ENCODE measurements around the gene LDLRAD4.

LDLRAD4 gene

DNA sequence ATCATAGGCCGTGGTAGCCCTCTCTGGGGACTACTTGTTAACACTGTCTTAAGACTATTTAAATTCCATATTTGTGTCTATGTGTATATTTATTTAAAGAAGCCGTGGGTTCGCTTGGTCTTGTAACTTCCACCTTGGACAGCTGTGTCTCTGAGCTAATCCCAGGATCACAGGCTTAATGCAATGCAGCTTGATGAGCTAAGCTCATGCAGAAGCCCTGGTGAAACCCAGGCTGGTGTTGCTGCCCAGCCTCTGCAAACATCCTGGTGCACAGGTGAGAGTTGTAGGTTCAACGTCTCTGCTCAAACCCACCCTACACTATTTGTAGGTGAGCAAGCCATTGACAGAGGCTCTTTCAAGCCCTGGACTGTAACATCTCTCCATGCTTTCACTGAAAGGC is 296.0 kb downstream of the LDLRAD4 start:
- DNase-seq (ENCODE audit: low spot score), result no peak

DNA sequence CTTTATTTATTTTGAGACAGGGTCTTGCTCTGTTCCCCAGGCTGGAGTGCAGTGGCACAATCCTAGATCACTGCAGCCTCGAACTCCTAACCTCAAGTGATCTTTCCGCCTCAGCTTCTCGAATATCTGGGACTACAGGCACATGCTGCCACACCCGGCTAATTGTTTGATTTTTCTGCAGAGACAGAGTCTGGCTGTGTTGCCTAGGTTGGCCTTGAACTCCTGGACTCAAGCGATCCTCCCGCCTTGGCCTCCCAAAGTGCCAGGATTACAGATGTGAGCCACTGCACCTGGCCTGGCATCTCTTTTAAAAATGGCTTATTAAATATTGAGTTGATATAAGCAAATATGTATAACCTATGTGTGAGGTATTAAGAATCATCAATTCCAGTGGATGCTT is 298.3 kb downstream of the LDLRAD4 start:
- no peak for DNase-seq (ENCODE audit: low spot score)

DNA sequence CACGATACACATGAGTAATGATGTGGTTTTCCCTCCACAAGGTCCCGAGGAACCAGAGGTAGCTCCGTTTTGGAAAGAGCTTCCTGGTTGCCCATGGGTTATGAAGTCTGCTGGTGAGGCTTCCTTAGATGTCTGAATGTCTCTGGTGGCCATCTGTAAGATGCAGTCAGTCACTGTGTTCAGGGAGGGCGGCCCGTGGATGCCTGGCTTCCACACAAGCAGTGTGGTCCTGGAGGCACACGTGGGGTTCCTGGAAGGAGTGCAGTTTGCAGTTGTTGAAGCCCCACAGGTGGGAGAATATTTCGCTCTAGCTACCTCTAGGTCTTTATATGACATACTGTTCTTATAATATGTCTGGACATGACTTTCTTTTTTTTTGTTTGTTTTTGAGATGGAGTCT is 298.8 kb downstream of the LDLRAD4 start:
- no peak for DNase-seq (ENCODE audit: low spot score)

DNA sequence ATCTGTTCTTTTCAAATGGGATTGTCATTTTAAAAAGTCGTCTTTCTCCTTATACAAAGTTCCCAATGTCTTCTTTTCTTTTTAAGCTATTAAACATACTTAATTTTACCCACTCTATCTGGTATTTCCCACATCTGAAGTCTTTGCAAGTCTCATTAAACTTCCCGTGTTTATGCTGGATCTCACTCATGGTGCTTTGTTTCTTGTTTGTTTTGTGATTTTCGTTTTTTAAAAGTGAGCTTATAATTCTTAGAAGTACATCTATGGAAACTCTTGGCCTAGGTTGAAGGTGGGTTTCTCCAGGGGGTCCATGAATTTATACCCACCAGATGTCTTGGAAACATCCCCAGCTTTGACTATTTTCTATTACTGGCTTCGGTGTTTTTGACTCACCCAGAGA is 299.8 kb downstream of the LDLRAD4 start:
- DNase-seq (ENCODE audit: low spot score), result no peak

DNA sequence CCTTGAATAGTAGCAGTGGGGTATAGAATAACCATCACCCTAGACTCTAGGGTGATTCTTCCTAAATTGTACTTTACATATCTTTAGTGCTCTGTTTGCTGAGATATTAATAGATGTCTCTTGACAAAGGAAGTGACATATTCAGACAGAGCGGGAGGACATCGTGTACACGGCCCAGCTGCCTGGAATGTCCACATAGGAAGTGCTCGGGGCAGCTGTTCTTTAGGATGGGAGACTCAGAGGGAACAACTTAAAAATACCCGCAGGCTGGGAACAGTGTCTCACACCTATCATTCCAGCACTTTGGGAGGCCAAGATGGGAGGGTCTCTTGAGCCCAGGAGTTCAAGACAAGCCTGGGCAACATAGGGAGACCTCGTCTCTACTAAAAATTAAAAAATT is 301.7 kb downstream of the LDLRAD4 start:
- no peak for DNase-seq (ENCODE audit: low spot score)

DNA sequence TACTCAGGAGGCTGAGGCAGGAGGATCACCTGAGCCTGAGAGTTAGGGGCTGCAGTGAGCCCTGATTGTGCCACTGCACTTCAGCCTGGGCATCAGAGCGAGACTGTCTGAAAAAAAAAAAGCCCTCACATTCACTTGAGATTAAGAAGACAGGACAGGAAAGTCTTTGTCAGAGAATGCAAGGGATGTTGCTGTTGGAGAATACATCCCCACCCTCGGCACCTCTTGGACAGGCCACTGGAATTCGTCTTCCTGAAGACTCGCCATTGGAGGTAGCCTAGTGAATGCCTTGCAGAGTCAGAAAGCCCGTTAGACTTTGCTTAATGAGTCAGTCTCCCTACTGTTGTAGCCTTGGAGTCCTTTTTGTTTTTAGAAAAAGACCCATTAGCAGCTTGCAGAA is 302.2 kb downstream of the LDLRAD4 start:
- no peak for DNase-seq (ENCODE audit: low spot score)

DNA sequence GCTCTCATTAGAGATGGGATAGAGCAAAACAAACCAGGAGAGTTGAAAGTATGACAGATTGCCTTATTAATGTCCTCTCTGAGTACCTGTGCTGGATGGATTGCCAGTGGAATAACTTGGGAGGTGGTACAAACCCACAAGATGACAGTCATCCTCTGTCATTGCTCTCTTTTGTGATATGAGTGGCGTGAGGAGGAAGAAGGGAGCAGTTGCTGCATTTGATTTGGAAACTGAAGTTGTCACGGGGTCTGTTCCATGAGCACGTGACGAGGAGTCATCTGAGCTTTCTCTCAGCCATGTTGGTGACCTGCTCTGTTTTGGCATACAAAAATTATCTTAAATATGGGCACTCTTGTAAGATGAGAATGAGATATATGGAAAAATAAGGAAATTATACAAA is 302.9 kb downstream of the LDLRAD4 start:
- no peak for DNase-seq (ENCODE audit: low spot score)

DNA sequence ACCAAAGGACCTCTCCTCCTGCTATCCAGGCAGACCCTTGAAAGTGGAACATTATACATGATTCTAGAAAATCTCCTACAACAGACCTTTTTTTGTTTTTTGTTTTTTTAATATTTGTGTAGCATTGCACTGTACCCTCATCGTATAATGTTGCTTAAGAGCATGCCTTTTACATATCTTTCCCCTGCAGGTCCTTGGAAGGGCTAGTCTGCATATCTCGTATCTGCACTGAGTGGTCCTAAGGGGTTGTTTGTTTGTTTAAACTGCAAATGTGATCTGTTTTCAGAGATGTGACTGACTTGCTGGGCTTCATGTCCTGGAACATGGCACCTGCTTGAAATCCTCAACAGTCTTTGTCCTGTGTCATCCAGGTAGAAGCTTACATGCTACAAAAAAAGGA is 303.7 kb downstream of the LDLRAD4 start:
- no peak for DNase-seq (ENCODE audit: low spot score)

DNA sequence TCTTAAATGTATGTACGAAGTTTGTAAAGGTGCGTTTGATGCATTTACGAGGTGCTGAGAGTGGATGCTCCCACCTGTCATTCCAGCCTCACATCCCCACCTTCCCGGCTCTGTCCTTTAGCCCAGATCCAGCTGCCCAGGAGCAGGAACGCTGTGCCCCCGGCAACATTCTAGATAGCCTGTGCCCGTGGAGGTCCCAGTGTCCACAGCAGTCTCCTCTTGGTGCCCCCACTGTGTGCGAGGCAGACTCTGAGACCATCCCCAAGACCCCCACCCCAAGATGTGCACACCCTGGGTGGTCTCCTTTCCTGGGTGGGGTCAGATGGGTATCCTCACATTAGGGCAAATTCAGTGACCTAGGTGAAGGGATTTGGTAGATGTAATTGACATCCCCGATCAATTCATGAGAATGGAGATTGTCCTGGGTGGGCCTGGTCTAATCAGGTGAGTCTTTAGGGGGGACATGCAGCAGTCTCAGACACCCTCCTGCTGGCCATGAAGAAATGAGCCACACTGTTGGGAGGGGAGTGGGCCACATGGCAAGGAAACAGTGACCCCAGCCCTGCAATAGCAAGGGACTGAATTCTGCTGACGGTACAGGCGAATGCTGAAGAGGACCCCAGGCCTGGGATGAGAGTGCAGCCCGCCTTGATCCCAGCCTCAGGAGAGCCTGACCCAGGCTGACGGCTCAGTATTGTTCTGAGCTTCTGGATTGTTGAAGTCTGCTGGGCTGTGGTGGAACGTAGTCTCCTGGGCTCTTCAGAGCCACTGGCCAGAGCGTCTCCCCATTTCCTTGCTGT is 304.5 kb downstream of the LDLRAD4 start:
- no peak for DNase-seq (ENCODE audit: low spot score)

DNA sequence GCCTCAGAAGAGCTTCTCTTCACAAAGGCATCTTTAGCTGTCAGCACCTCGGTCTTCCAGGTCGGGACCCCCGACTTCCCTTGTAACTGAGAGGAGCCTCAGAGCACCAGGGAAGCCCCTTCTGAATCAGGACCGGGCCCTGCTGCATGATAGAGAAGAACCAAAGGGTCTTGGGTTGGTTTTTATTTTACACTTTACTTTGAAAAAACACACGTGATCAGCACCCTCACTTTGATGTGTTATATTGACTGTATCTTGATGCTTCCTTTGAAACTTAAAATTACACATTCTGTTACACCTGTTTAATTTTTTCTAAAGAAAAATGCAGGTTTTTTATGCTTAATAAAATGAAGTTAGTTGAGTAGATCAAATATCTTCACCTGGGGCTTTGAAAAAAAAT is 305.5 kb downstream of the LDLRAD4 start:
- DNase-seq (ENCODE audit: low spot score), result no peak

DNA sequence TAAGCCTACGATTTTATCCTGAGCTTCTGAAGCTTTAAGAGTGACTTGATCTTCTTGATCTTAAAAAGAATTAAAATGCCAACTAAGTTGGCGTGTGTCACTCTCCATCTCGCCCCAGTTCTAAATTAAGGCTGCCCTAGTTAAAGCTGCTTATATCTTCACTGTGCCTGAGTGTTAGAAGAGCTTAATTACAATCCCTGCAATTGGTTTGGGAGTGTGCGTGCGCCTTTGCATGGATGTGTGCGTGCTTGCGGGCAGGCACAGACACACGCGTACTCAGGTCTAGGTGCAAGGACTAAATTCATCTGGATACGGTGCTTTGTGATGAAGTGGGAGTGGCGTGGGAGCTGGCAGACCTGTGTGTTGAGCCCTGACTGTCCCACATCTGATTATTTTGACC is 306.3 kb downstream of the LDLRAD4 start:
- no peak for DNase-seq (ENCODE audit: low spot score)

DNA sequence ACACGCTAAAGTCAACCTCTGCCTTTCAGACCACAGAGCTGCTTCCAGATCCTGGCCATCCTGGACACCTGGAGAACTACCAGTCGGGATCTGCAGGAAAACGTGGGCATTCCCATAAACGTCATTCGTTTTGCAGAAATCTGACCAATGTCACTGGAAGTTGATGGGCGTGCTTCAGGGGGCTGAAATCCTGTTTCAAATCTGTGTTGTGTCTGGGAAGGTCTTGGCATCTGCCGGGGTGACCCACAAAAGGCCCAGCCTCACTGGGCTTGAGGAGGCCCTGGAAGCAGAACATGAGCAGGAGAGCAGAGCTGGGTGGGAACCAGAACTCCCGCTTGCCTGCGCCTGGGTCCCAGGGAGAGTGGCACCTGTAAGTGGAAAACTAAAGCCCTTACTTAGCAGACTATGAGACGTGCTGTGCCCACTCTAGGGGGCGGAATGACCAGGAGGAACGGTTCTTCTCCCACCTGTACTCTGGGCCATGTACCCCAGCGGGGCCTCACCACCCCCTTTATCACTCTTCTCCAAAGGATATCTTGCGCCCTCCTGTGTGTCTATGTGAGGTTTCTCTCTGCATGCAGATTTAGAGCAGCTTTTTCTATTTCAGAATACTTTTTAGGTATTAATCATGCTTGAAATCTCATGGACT is 306.9 kb downstream of the LDLRAD4 start:
- no peak for DNase-seq (ENCODE audit: low spot score)

DNA sequence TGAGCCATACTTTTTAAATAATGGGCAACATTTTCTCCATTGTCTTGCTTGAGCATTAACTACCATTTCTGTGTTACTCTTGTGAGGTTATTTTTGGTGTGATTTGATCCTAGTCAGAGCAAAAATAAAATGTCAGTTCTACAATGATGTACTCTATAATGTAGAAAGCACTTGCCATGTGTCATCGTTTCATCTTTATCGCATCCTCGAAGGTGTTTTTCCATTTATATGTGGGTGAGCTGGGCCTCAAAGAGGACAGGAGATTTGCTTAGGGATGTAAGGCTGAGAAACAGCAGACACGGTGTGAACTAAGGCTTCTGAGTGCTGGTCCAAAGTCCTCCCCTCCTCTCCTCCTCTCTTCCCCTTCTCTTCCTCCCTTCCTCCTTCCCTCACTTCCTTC is 308.0 kb downstream of the LDLRAD4 start:
- no peak for DNase-seq (ENCODE audit: low spot score)

DNA sequence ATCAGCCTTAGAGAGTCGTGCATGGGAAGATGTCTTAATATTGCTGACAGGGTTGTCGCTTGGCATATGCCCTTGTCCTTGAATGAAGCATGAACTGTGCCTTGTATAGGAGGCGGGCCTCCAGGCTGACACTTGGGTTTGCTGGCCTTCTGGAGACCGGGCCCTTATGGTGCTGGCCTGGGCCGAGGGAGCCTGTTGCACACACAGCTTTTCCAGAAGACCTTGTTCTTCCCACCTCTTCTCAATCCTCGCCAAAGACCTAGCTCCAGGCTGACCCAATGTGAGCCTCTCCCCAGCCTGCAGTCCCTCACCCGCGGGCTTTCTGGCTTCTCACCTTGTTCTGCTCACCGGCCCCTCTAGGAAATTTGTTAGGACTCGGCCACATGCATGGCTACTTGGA is 308.7 kb downstream of the LDLRAD4 start:
- DNase-seq (ENCODE audit: low spot score), result no peak

DNA sequence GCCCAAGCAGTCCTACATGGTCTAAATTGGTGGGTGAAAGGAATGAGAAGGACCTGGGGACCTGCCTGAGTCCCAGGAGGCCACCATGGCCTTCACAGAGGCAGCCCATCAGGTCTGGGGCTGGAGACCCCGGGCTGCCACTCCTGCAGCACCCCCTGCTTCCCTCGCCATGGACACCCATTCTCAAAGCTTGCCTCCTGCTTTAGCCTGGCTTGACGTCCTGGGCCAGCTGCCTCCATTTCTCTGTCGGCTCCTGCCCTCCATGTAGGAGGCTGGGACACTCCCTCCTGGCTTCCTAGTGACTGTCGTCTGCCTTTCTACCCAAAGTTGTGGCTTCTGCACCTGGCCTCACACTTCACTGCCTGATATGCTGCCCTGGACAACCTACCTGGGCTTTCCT is 309.2 kb downstream of the LDLRAD4 start:
- DNase-seq (ENCODE audit: low spot score), result no peak

DNA sequence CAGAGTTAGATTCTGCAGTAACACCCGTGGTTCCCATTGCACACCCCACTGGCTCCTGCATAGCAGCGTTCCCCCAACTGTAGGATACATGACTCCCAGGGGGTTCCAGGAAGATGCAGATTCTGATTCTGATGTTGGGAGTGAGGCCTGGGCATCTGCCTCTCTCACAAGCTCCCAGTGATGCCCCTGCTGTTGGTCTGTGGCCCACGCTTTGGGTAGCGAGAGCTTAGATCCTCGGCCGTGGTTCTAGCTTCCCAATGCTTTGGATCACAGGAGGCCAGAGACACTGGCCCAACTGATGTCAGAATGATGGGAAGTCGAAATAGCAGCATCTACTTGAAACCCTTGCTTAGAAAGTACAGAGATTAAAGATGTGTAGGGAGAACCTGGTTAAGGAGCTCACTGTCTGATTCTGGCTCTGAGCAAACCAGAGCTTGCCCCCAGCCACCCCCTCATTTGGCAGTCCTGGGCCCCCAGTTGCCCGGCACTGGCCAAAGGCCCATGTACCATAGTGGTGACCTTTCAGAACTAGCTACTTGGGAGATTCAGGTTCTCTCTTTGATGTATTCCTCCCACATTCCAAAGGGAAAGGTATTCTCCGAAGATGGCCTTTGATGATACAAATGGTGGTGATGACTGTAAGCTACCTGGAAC is 310.3 kb downstream of the LDLRAD4 start:
- no peak for DNase-seq (ENCODE audit: low spot score)

DNA sequence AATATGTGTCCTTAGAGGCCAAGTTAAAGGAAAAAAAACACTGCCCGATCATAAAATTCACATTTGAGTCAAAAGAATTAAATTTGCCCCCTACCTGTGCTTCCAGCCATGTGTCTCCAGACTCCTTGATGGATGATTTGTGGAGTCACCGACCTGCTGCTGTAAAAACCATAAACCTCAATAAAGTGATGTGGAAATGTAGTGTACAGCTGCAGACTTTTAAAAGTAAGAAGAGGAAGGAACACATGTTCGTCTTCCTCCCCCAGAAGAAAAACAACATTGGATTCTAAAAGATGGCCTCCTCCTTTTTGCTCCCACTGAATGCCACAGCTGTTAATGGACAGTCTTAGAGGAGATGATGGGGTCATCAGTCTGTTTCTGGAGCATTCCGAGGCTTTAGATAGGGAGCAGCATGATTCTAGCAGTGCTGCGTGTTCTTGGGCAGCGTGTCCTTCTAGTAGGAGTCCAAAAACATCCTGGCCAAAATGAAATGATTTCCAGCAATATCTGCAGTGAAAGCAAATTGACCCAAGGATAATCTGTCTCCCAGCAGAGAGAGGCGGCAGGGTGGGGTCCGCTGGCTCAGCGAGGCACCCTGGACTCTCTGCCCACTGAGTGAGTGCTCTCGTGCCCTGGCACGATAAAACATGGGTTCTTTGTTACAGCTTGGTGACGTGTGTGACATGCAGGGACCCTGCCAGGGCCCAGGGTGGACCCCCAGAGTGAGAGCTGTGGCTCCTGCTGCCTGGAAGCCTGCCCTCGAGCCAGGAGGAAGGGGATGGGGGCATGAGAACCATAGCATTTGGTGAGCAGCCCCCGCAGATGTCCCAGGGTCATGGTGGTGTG is 311.7 kb downstream of the LDLRAD4 start:
- DNase-seq (ENCODE audit: low spot score), result no peak

DNA sequence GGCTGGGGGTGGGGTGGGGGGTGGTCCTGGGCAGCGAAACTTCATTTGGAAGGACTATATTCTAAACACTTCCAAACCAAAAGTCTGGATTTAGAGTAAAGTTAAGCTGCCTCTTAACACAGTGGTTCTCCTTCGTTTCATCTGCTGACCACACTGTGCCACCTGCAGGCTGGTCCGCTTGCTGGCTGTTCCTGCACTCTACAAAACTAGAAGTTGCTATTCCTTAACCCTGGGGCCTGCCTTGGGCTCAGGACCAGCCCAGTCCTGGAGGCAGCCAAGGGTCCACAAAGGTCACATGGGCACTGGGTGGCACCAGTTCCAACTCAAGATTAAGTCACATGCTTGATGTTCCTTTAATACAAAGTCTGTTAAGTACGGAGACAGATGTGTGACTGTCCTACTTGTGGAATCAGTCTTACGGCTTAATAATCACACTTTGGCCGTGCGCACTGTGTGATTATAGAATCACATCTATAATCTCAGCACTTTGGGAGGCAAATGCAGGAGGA is 312.4 kb downstream of the LDLRAD4 start:
- no peak for DNase-seq (ENCODE audit: low spot score)

DNA sequence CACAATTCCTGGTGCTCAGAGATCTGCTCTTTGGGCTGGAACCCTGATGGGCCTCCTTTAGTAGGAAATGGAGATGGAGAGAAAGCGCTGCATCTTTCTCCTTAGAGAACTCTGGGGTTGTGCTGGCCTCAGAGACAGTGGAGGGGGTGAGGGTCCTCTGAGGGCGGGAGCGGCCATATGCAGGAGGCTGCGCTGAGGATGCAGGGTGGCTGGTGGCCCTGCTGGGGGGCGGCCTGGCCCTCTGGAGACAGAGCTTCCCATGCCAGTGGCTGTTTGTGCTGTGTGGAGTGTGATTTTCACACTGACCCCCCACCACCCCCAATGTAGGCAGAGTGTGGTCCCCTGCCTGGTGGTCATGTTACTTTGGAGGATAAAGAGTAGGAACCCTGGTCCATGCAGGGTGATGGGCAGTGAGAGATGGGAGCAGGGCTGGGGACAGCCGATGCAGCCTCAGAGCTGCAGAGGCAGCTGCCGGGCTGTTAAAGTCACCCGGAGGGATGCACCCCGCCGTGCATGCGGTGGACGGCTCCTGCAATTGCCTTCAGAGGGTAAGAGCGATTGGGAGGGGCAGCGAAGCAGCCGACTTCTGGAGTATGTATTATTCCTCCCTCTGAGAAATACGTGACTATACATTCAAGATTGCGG is 313.2 kb downstream of the LDLRAD4 start:
- DNase-seq (ENCODE audit: low spot score), result no peak

DNA sequence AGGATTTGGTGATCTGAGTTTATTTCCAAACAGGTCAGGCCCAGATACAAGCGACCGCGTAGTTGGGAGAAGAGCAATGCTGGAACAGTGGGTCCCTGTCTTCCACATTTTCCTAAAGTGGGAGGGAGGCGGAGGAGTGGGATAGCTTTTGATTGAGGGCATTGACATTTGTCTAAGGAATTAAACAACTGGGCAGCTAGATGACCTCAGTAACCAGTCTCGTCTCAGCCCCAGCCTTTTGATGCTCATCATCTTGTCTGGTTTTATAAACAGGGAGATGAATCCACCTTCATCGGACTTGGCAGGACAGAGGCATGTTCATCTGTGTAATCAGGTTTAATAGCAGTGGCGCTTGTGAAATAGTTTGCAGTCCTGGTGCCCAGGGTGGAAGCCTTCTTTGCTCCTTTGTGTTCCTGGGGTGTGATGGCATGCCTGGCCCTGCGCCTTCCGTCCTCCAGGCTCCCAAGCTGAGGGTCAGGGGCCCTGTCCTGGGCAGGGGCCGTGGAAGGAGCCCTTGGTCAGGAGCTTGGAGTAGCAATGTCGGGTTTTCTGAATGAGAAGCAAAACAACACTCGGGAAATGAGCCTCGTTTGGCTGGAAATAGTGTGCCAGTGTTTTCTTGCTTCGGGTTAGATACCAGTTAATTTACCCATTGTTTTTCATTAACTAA is 314.0 kb downstream of the LDLRAD4 start:
- no peak for DNase-seq (ENCODE audit: low spot score)

DNA sequence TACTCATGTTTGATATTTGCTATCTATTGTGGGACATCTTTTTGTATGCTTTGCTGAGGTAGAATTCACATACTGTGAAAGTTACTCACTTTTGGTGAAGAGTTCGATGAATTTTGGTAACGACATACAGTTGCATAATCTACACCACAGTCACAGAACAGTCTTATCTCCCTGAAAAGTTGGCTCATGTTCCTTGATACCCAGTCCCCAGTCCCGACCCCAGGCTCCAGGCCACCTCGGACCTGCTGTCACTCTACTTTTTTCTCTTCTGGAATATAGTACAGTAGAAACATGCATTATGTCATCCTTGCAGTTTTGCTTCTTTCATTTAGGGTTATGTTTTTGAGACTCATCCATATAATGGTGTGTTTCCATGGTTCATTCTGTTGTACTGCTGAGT is 316.1 kb downstream of the LDLRAD4 start:
- DNase-seq (ENCODE audit: low spot score), result no peak

Data from CD4-positive, alpha-beta T cell treated with Interleukin-2 at 100 ng/mL for 4 hours (primary cell).